ENCODE results near the gene AP5M1.

AP5M1 gene

GRCh38 chr14:57275023-57275664, 6.4 kb downstream of the AP5M1 start:
- Histone ChIP-seq H4K20me1 (ENCODE audit: insufficient read depth, low read length, poor library complexity, severe bottlenecking) (peaks cover 59% of the 10 kb centered on the region), H3K79me2 (ENCODE audit: insufficient read depth, low read length) (peaks cover 57% of the 10 kb centered on the region), H3F3A (ENCODE audit: low read depth) (no peaks in the 10 kb centered on the region), H2AFZ (ENCODE audit: low read length) (no peak overlapping the region), H3K4me1 (ENCODE audit: insufficient read depth, low read length, poor library complexity, severe bottlenecking) (peaks cover 49% of the 10 kb centered on the region), H3K4me3 (ENCODE audit: low read length, poor library complexity, severe bottlenecking) (peak overlapping the region; percentile 22), H3K9ac (ENCODE audit: low read depth, low read length, poor library complexity, severe bottlenecking) (no peak overlapping the region), H3K27me3 (ENCODE audit: insufficient read depth, low read length, poor library complexity, severe bottlenecking) (no peaks in the 10 kb centered on the region), H3K9me3 (ENCODE audit: insufficient read depth, low read depth, low read length) (no peaks in the 10 kb centered on the region), H3K9me2 (replicated peaks; ENCODE audit: low read depth, low read length) (no peaks in the 10 kb centered on the region), H3K36me3 (ENCODE audit: insufficient read depth, low read length) (peaks cover 28% of the 10 kb centered on the region; the same call in 1 of the 2 replicates), H3K4me2 (ENCODE audit: low read depth, low read length, poor library complexity, severe bottlenecking) (peak overlapping the region; percentile 49)
- TF ChIP-seq CTCF (conservative IDR thresholded peaks at IDR 0.05; ENCODE audit: low read length): no peak
- no peak for TF ChIP-seq EZH2phosphoT487 (IDR thresholded peaks at IDR 0.05; ENCODE audit: borderline replicate concordance)

DNA sequence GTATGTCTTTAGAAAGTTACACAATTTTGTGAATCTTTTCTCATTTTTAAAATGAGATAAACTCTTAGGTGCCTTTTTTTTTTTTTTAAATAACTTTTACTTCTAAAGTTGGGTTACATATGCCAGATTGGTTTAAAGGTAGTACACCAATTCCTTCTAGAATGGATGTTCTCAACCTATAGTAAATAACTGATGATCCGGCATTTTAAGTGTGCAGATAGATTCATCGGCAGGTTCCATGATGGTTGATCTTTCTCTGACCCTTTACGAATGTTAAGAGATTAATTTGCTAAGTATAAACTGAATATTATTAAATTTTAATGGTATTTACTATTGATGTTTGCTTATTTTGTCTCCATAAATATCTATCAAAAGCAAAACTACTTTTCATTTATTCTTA, 8.3 kb downstream of the AP5M1 start:
- Histone ChIP-seq H3K27me3 (ENCODE audit: insufficient read depth, low read length, poor library complexity, severe bottlenecking) (no peaks in the 10 kb centered on the region), H3F3A (ENCODE audit: low read depth) (no peaks in the 10 kb centered on the region), H3K9me2 (replicated peaks; ENCODE audit: low read depth, low read length) (no peaks in the 10 kb centered on the region), H3K36me3 (ENCODE audit: insufficient read depth, low read length) (peaks cover 40% of the 10 kb centered on the region; the same call in 1 of the 2 replicates), H3K9me3 (ENCODE audit: insufficient read depth, low read depth, low read length) (no peaks in the 10 kb centered on the region), H3K79me2 (ENCODE audit: insufficient read depth, low read length) (peaks cover 38% of the 10 kb centered on the region), H3K4me2 (ENCODE audit: low read depth, low read length, poor library complexity, severe bottlenecking) (peak overlapping the region; percentile 22), H3K9ac (ENCODE audit: low read depth, low read length, poor library complexity, severe bottlenecking) (no peak overlapping the region), H3K4me1 (ENCODE audit: insufficient read depth, low read length, poor library complexity, severe bottlenecking) (peaks cover 30% of the 10 kb centered on the region), H2AFZ (ENCODE audit: low read length) (no peak overlapping the region), H3K4me3 (ENCODE audit: low read length, poor library complexity, severe bottlenecking) (no peak overlapping the region), H4K20me1 (ENCODE audit: insufficient read depth, low read length, poor library complexity, severe bottlenecking) (peaks cover 42% of the 10 kb centered on the region)
- no peak for TF ChIP-seq EZH2phosphoT487 (IDR thresholded peaks at IDR 0.05; ENCODE audit: borderline replicate concordance)
- no peak for TF ChIP-seq CTCF (conservative IDR thresholded peaks at IDR 0.05; ENCODE audit: low read length)

GRCh38 chr14:57287745-57288144, 19.0 kb downstream of the AP5M1 start:
- H3K27me3 ChIP-seq (ENCODE audit: insufficient read depth, low read length, poor library complexity, severe bottlenecking): no peaks in the 10 kb centered on the region
- H3K9ac ChIP-seq (ENCODE audit: low read depth, low read length, poor library complexity, severe bottlenecking): no peak overlapping the region
- H3K4me3 ChIP-seq (ENCODE audit: low read length, poor library complexity, severe bottlenecking): no peak overlapping the region
- H3K79me2 ChIP-seq (ENCODE audit: insufficient read depth, low read length): no peaks in the 10 kb centered on the region
- no peaks in the 10 kb centered on the region for H3F3A ChIP-seq (ENCODE audit: low read depth)
- no peak overlapping the region for H2AFZ ChIP-seq (ENCODE audit: low read length)
- H3K9me3 ChIP-seq (ENCODE audit: insufficient read depth, low read depth, low read length): no peaks in the 10 kb centered on the region
- H3K9me2 ChIP-seq (replicated peaks; ENCODE audit: low read depth, low read length): no peaks in the 10 kb centered on the region
- H3K4me1 ChIP-seq (ENCODE audit: insufficient read depth, low read length, poor library complexity, severe bottlenecking): no peaks in the 10 kb centered on the region
- no peak overlapping the region for H3K4me2 ChIP-seq (ENCODE audit: low read depth, low read length, poor library complexity, severe bottlenecking)
- no peaks in the 10 kb centered on the region for H4K20me1 ChIP-seq (ENCODE audit: insufficient read depth, low read length, poor library complexity, severe bottlenecking)
- peaks cover 44% of the 10 kb centered on the region; the same call in 1 of the 2 replicates for H3K36me3 ChIP-seq (ENCODE audit: insufficient read depth, low read length)
- TF ChIP-seq EZH2phosphoT487 (IDR thresholded peaks at IDR 0.05; ENCODE audit: borderline replicate concordance): no peak
- TF ChIP-seq CTCF (conservative IDR thresholded peaks at IDR 0.05; ENCODE audit: low read length): no peak
